HG03097 (cell line): ENCODE data around the gene SH3BGRL2.
"Not testable (repeated sequence)": the region's sequence is repeated elsewhere in the genome, so short reads cannot be mapped to it uniquely, and the experiment has no call there.

Source experiments
- ATAC-seq: cut with Tn5 transposase; IDR thresholded peaks from one replicate; pipeline ENCODE4 v1.9.1; 2021; ENCODE audit not compliant: unreplicated experiment, low FRiP score

SH3BGRL2 gene

DNA sequence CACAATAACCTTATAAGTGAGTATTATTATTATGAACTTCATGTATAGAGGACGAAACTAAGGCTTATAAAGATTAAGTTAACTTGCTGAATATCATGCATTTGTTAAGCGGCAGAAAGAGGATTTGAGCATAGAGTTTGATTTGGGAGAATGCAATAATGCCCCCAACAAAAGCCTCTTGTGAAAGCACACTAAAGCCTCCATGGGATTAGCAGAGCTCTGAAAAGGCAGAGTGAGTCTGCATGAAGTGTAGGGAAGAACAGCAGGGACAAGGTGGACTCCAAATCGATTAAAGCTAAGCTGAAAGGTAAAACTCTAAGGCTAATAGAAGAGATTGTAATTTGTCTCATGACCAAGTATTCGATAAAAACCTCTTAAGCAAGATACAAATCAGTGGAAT is 100.3 kb downstream of the SH3BGRL2 start:
- no peak for ATAC-seq

DNA sequence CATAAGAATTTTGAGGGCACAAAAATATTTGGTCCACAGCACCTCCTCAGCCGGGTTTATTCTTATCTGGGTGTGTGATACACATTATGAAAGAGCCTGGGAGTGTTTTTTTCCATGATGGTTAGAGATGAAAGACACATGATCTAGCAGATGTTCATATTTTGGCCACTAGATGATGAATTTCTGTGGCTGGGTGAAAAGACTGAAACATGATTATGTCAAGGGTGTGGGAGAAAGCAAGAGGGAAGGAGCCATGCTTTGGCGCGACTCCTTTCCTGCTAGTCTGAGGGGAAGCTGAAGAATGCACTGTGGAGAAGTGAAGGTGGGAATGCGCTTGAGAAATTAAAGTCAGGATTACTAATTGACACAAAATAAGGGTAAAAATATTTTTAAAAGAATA is 102.3 kb downstream of the SH3BGRL2 start:
- ATAC-seq, result no peak

DNA sequence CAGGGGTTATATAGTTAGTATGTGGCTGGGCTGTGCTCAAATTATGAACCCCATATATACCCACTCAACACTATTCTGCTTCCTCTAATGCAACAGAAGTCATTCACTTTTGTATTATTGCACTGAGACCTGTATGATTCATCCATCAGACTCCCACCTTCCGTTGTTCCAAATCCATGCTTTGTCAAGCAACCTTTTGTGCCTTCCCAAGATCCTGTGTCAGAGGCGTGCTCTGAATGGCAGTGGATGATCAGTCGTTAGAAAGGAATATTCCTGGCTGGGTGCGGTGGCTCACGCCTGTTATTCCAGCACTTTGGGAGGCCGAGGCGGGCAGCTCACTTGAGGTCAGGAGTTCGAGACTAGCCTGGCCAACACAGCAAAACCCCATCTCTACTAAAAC is 103.2 kb downstream of the SH3BGRL2 start:
- no peak for ATAC-seq

DNA sequence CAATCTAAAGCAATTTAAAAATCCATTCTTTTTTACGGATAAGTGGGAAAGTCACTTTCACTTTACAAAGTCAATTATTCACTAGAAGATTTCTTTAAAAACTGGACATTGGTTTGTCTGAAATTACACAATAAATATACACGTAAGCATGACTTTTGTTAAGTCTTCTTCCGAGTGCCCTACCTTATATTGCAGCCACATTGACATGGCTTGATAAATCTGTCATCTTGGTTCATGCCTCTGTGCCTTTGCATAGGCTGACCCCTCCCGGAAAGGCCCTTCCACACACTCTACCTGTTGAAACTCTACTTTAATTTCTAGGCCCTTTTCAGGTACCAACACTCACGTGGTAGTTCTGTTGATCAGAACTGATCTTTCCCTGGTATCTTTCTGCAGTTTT is 104.1 kb downstream of the SH3BGRL2 start:
- ATAC-seq, result no peak

DNA sequence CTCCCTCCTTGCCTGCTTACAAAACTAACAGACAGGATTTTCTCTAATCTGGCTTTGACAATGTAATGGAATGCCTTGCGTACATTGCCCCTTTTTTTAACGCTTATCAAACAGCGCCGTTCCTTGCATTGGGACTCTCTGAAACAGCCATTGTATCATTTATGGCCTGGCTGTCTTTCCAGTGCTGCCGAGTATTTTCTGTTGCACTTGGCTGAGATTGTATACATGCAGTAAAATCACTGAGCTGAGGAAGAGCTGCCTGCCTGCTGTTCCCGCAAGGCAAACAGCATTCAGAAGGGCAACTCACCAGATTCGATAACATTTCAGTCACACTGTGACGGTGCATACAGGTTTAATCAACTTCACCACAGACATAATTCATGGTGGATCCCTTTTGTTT is 106.0 kb downstream of the SH3BGRL2 start:
- ATAC-seq, result no peak

DNA sequence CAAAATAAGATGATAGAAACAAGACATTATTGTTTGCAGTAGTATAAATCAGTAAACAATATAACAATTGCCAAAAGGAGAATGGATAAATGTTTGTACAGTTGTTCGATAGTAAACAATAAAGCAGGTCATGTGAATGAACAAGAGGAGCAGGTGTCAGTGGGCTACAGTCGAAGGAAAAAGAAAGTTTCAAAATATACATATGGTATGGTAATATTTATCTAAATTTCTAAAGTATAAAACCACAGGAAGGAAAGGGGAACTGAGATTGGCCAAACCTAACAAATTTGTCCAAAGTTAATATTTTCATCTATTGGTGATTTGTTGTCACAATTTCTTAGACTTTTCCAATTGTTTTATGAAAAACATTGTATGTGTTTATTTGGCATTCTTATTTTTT is 110.9 kb downstream of the SH3BGRL2 start:
- no peak for ATAC-seq

DNA sequence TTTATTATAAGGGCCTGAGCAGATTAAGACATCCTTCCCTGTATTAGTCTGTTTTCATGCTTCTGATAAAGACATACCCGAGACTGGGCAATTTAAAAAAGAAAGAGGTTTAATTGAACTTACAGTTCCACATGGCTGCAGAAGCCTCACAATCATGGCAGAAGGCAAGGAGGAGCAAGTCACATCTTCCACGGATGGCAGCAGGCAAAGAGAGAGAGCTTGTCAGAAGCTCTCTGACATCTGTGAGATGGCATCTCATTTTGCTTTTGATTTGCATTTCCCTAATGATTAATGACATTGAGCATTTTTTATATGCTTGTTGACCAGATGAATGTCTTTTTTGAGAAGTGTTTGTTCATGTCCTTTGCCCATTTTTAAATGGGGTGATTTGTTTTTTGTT is 114.2 kb downstream of the SH3BGRL2 start:
- not testable (repeated sequence) for ATAC-seq

DNA sequence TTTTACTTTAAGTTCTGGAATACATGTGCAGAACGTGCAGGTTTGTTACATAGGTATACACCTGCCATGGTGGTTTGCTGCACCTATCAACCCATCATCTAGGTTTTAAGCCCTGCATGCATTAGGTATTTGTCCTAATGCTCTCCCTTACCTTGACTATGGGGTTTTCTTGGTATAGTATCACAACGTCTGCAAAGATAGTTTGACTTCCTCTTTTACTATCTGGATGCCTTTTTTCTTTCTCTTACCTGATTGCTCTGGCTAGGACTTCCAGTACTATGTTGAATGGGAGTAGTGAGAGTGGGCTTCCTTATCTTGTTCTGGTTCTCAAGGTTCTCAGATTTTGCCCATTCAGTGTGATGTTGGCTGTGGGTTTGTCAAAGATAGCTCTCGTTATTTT is 115.2 kb downstream of the SH3BGRL2 start:
- ATAC-seq, result not testable (repeated sequence)

DNA sequence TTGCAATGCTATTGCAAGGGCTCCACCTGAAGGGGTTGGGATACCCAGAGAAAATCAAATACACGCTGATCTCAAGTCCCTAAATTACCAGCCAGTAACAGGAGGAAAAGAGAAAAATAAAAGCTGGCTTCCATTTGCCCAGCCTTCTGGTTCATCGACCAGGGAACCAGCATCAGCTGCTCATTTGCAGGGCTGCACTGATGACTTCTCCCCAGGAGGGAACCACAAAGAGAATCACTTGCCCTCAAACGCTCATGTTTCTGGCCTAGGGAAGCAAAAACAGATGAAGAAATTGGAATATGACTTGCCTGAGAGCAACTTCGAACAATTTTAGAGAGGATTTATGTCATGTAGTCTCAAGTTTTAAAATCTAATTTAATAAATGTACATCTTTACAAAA is 119.7 kb downstream of the SH3BGRL2 start:
- no peak for ATAC-seq
